ENCODE data around the gene HERPUD1. TPM values are rescaled to one million over a fixed set of nuclear protein-coding genes. Genes with fewer than 3 reads are reported as not detected.

Gene HERPUD1
- total RNA-seq, 2 experiments from 2014 or later, result 142 to 150 TPM

DNA sequence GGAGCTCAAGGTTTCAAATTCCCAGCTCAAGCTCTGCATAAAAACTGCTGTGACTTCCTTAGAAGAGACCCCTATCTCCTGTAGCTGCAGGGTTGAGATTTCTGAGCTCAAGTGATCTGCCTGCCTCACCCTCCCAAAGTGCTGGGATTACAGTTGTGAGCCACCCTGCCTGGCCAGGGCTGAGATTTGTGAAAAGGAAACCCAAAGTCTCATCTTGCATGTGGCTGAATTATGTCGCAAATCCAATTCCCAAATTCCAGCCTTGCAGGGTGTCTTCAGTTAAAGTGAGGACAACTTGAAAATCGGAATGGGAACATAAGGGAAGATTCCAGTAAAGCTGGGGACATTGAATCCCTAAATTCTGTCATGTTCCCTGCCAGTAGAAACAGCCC, 15.7 kb downstream of the HERPUD1 start:
- no peak for DNase-seq
- CTCF ChIA-PET, result interaction anchor here (0.8 to 8.0 kb wide), 3 partner anchors 16 to 80 kb away, joined by 3 to 108 read pairs (median 53); partner anchors contain the start of genes CETP and SLC12A3
- H3K27ac Mint-ChIP-seq, result peak overlapping the region; percentile 50
- ATAC-seq, result no peak
- H3K27me3 Mint-ChIP-seq, result no peaks in the 10 kb centered on the region
- no peak for TF ChIP-seq CTCF (IDR thresholded peaks at IDR 0.05)
- H3K4me1 Mint-ChIP-seq (ENCODE audit: low read depth), result peaks cover 50% of the 10 kb centered on the region
- POLR2A ChIA-PET, result interaction anchor here (0.6 to 8.2 kb wide), 12 partner anchors 9 to 107 kb away, joined by 3 to 145 read pairs (median 4); partner anchors contain the start of genes HERPUD1 and NLRC5
- peaks cover 27% of the 10 kb centered on the region for H3K36me3 Mint-ChIP-seq (ENCODE audit: low read depth)
- no peak overlapping the region for H3K4me3 Mint-ChIP-seq
- no peaks in the 10 kb centered on the region for H3K9me3 Mint-ChIP-seq
- intact Hi-C loops (cut with micrococcal nuclease), result no loop called here

DNA sequence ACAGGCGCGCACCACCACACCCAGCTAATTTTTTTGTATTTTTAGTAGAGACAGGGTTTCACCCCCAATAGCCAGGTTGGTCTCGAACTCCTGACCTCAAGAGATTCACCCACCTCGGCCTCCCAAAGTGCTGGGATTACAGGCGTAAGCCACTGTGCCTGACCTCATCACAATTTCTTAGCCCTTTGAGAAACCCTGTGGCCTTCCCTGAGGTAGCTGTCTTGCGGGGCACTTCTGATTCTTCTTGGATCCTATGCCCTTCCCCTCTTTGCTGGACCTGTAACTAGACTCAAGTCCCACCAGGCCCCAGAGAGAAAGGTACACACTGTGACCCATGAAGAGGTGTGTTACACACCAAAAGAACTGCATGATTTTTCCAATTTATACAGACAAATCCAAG, 16.3 kb downstream of the HERPUD1 start:
- H3K36me3 Mint-ChIP-seq (ENCODE audit: low read depth), result peaks cover 20% of the 10 kb centered on the region
- no peak for TF ChIP-seq CTCF (IDR thresholded peaks at IDR 0.05)
- ATAC-seq (no peak), DNase-seq (no peak)
- intact Hi-C loops (cut with micrococcal nuclease), result no loop called here
- H3K9me3 Mint-ChIP-seq, result no peaks in the 10 kb centered on the region
- POLR2A ChIA-PET, result interaction anchor here (0.6 to 8.2 kb wide), 7 partner anchors 9 to 89 kb away, joined by 3 to 145 read pairs (median 4); partner anchors contain the start of genes HERPUD1 and NLRC5
- no peaks in the 10 kb centered on the region for H3K27me3 Mint-ChIP-seq
- CTCF ChIA-PET, result interaction anchor here (5.9 to 8.0 kb wide), 2 partner anchors 16 to 81 kb away, joined by 53 to 108 read pairs; partner anchors contain the start of genes CETP and SLC12A3
- H3K27ac Mint-ChIP-seq, result no peak overlapping the region
- no peak overlapping the region for H3K4me3 Mint-ChIP-seq
- H3K4me1 Mint-ChIP-seq (ENCODE audit: low read depth), result peaks cover 43% of the 10 kb centered on the region

- Mint-ChIP-seq H3K27ac (no peak overlapping the region), H3K36me3 (ENCODE audit: low read depth) (peaks cover 5% of the 10 kb centered on the region), H3K4me1 (ENCODE audit: low read depth) (peaks cover 25% of the 10 kb centered on the region), H3K9me3 (no peaks in the 10 kb centered on the region), H3K4me3 (no peak overlapping the region), H3K27me3 (no peaks in the 10 kb centered on the region)
- ATAC-seq (no peak), DNase-seq (no peak)
- TF ChIP-seq CTCF (IDR thresholded peaks at IDR 0.05), result no peak
- ChIA-PET CTCF (interaction anchor here (0.9 to 8.0 kb wide), 9 partner anchors 8 to 133 kb away, joined by 3 to 108 read pairs (median 8); partner anchors contain the start of genes CETP and SLC12A3), POLR2A (interaction anchor here (0.8 to 2.5 kb wide), 10 partner anchors 9 to 82 kb away, joined by 3 to 12 read pairs (median 6); partner anchors contain the start of gene NLRC5)
- intact Hi-C loops (cut with micrococcal nuclease), result no loop called here
Observed at GRCh38 chr16:56950051-56950450, 18.1 kb downstream of the HERPUD1 start.

DNA sequence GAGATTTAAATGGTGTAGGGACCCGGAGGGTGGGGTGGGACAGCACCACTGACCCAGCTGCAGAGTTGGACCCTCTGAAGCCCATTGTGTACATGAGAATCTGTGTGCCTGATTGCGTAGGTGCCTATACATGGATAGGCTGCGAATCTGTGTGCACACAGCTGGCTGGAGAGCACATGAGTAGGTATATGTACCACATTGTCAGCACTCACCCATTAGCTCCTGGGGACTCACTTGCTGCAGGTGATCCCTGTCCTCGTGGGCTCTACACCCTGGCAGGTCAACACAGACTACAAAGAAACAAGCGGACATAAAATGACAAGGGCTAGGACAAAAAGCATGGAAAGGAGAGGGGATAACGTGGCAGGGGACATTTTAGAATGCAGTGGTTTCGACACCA, 18.5 kb downstream of the HERPUD1 start:
- Mint-ChIP-seq H3K9me3 (no peaks in the 10 kb centered on the region), H3K27me3 (no peaks in the 10 kb centered on the region), H3K4me3 (no peak overlapping the region), H3K4me1 (ENCODE audit: low read depth) (peaks cover 21% of the 10 kb centered on the region), H3K27ac (no peak overlapping the region), H3K36me3 (ENCODE audit: low read depth) (peaks cover 5% of the 10 kb centered on the region)
- ChIA-PET CTCF (interaction anchor here (0.8 to 8.0 kb wide), 14 partner anchors 9 to 133 kb away, joined by 3 to 108 read pairs (median 6); partner anchors contain the start of genes CETP, HERPUD1 and SLC12A3), POLR2A (interaction anchor here (0.8 to 2.5 kb wide), 10 partner anchors 9 to 83 kb away, joined by 3 to 12 read pairs (median 6); partner anchors contain the start of gene NLRC5)
- TF ChIP-seq CTCF (IDR thresholded peaks at IDR 0.05), result no peak
- no peak for ATAC-seq
- no peak for DNase-seq
- intact Hi-C loops (cut with micrococcal nuclease), result no loop called here
